ENCODE measurements around the gene CPSF4.

Gene CPSF4

GRCh38 chr7:99438573-99439480, at the start of gene CPSF4, which contains the start of gene PTCD1:
Gene CPSF4, plus strand, starts transcription at chr7:99438943. Its CDS starts 140 bp downstream, at chr7:99439083.
Gene PTCD1, minus strand, starts transcription at chr7:99438798. Its CDS starts 3,556 bp downstream, at chr7:99435242.
- no peak for TF ChIP-seq CTCF (IDR thresholded peaks at IDR 0.05; ENCODE audit: insufficient read depth, low read depth, low read length, missing control alignments)
- peak within 1 kb of the TSS; percentile 95 for H3K4me3 ChIP-seq (ENCODE audit: low read length)
- DNase-seq (ENCODE audit: low read depth), result peak; percentile 97

GRCh38 chr7:99389772-99390171, 49.0 kb upstream of the CPSF4 start:
- H3K4me3 ChIP-seq (ENCODE audit: low read length), result no peak overlapping the region
- no peak for DNase-seq (ENCODE audit: low read depth)
- TF ChIP-seq CTCF (IDR thresholded peaks at IDR 0.05; ENCODE audit: insufficient read depth, low read depth, low read length, missing control alignments), result no peak

- no peak overlapping the region for H3K4me3 ChIP-seq (ENCODE audit: low read length)
- DNase-seq (ENCODE audit: low read depth), result no peak
- TF ChIP-seq CTCF (IDR thresholded peaks at IDR 0.05; ENCODE audit: insufficient read depth, low read depth, low read length, missing control alignments), result no peak
Observed at GRCh38 chr7:99390941-99391602, 47.7 kb upstream of the CPSF4 start.

GRCh38 chr7:99392046-99392445, 46.7 kb upstream of the CPSF4 start:
- DNase-seq (ENCODE audit: low read depth), result no peak
- no peak overlapping the region for H3K4me3 ChIP-seq (ENCODE audit: low read length)
- no peak for TF ChIP-seq CTCF (IDR thresholded peaks at IDR 0.05; ENCODE audit: insufficient read depth, low read depth, low read length, missing control alignments)

GRCh38 chr7:99392659-99393354, 45.9 kb upstream of the CPSF4 start:
- peak overlapping the region; percentile 57 for H3K4me3 ChIP-seq (ENCODE audit: low read length)
- TF ChIP-seq CTCF (IDR thresholded peaks at IDR 0.05; ENCODE audit: insufficient read depth, low read depth, low read length, missing control alignments), result no peak
- peak; percentile 72 for DNase-seq (ENCODE audit: low read depth)

- no peak for DNase-seq (ENCODE audit: low read depth)
- H3K4me3 ChIP-seq (ENCODE audit: low read length), result peak overlapping the region; percentile 57
- no peak for TF ChIP-seq CTCF (IDR thresholded peaks at IDR 0.05; ENCODE audit: insufficient read depth, low read depth, low read length, missing control alignments)
Observed at GRCh38 chr7:99393355-99394187, 45.2 kb upstream of the CPSF4 start.
